Pancreas (tissue), 10 donors: ENCODE data around the gene SCARB1. TPM values are rescaled to one million over a fixed set of nuclear protein-coding genes. Genes with fewer than 3 reads are reported as not detected.
A peak's percentile ranks its signal among the peaks of the same experiment; 100 is the strongest.
"Not testable (repeated sequence)": the region's sequence is repeated elsewhere in the genome, so short reads cannot be mapped to it uniquely, and the experiment has no call there.

Experiments used
- ATAC-seq, 4 donors: fragments of 200-7000 bp; cut with Tn5 transposase; one replicate each; pipeline versions ENCODE4 v1.8.0 to v1.9.1; 2020; ENCODE audit warnings: mild to moderate bottlenecking in 4 of 4, moderate library complexity in 4 of 4
- DNase-seq, 6 donors: peaks; one replicate each; pipeline ENCODE4 v3.0.0-alpha.2; 2020
- FAIRE-seq: peaks from 2 replicates; lab custom pipeline; 2012; peaks lifted over from hg19 to GRCh38; lab: Jason Lieb, UNC
- H3K27ac ChIP-seq, 4 donors: fragments of 200-600 bp; sonication (generic); 1 replicate in 3 of 4; 2 replicates in 1 of 4; pipeline versions ENCODE4 v1.5.0 to v1.8.0; 2020
- H3K27me3 ChIP-seq, 4 donors: fragments of 200-600 bp; one replicate each; pipeline ENCODE4 v1.8.0; 2021
- H3K36me3 ChIP-seq, 3 donors: fragments of 200-600 bp; sonication (generic) in 1 of 3; one replicate each; pipeline versions ENCODE4 v1.5.0 to v1.8.0; 2020 to 2021
- H3K4me1 ChIP-seq, 3 donors: fragments of 200-600 bp; one replicate each; pipeline ENCODE4 v1.8.0; 2021
- H3K4me3 ChIP-seq, 4 donors: fragments of 200-600 bp; sonication (generic) in 2 of 4; one replicate each; pipeline versions ENCODE4 v1.5.0 to v1.8.0; 2020 to 2021
- H3K9me3 ChIP-seq, 4 donors: fragments of 200-600 bp; one replicate each; pipeline ENCODE4 v1.8.0; 2021
- CTCF ChIP-seq, 4 donors: fragments of 200-600 bp; sonication (generic) in 3 of 4; IDR thresholded peaks; one replicate each; pipeline versions ENCODE4 v1.5.0 to v1.8.0; 2021; ENCODE audit warnings: antibody characterized with exemption in 4 of 4
- WGBS, 2 donors: extraction: QIAGEN DNeasy Blood & Tissue Kit; methylation state at CpG; one replicate each; pipeline ENCODE4 v1.1.7; 2013; 5-methylcytosine and 5-hydroxymethylcytosine counted together
- intact Hi-C, 3 donors: fragments of 100-400 bp; cut with DNase I; formaldehyde crosslinking; loops; one replicate each; pipeline versions ENCODE4 v1.11.1 to v1.14.2; 2022
- polyA plus RNA-seq, 2 donors: library from polyadenylated mRNA; stranded (reverse); fragments of 200-250 nt; gene quantifications; one replicate each; pipeline ENCODE4 v1.2.3, GENCODE V29; 2013
- total RNA-seq, 6 donors: library from RNA; stranded (reverse); fragmentation: NEBNext Ultra II Directional in 4 of 6; extraction: Animal tissue kit (Norgen Biotek cat#: 25700) in 4 of 6; gene quantifications; one replicate each; pipeline versions ENCODE4 v1.2.1 to v1.2.4, GENCODE V29; 2021 to 2023
- donor health status: healthy with polysubstance abuse.
- donor health status: DM: no; HTN: no; CAD: no; lungs with moderate emphysema.
- donor health status: DM: no; HTN: no; CAD: no.
- donor health status: control.
- donor health status: control.
- donor health status: Bipolar disorder and iron deficiency.
- donor health status: DM: yes; HTN: yes; CAD: no.
- donor health status: DM: no; HTN: no; CAD: no.
- donor health status: DM: no; HTN: no; CAD: no.
- donor health status: DM: yes; HTN: yes; CAD: no.

The SCARB1 gene
- total and polyA plus RNA-seq, 8 donors, result 4.7 to 14.7 (median 9.6) TPM

- Histone ChIP-seq H3K27me3 (no peaks in the 10 kb centered on the region), H3K9me3 (no peaks in the 10 kb centered on the region), H3K36me3 (no peaks in the 10 kb centered on the region), H3K4me1 (no peaks in the 10 kb centered on the region), H3K27ac (no peak overlapping the region), H3K4me3 (no peak overlapping the region)
- no peak for TF ChIP-seq CTCF (IDR thresholded peaks at IDR 0.05)
- ATAC-seq (peak in 1 of 4 donors; percentile 43), DNase-seq (peak in 1 of 6 donors; percentile 22), FAIRE-seq (no peak)
- intact Hi-C loops, result no loop called here
- 66 to 72% methylated on average over 10 of the region's 10 CpGs for WGBS, 2 donors
These were observed 17.5 kb upstream of the SCARB1 start for GRCh38 chr12:124881123-124881522.

GRCh38 chr12:124880335-124880734 lies 16.7 kb upstream of the SCARB1 start:
- H3K27ac ChIP-seq, H3K9me3 ChIP-seq, ATAC-seq, H3K4me3 ChIP-seq, H3K4me1 ChIP-seq, FAIRE-seq, H3K27me3 ChIP-seq, intact Hi-C loops, H3K36me3 ChIP-seq, DNase-seq: not testable (repeated sequence)
- 93 to 94% methylated on average over 11 of the region's 11 CpGs for WGBS, 2 donors

GRCh38 chr12:124878795-124879516 lies 15.3 kb upstream of the SCARB1 start:
- intact Hi-C loops, result no loop called here
- Histone ChIP-seq H3K9me3 (no peaks in the 10 kb centered on the region), H3K36me3 (no peaks in the 10 kb centered on the region), H3K4me1 (no peaks in the 10 kb centered on the region), H3K27ac (no peak overlapping the region), H3K4me3 (no peak overlapping the region), H3K27me3 (no peaks in the 10 kb centered on the region)
- TF ChIP-seq CTCF (IDR thresholded peaks at IDR 0.05), result no peak
- 86 to 91% methylated on average over 18 of the region's 18 CpGs for WGBS, 2 donors
- DNase-seq (no peak), FAIRE-seq (no peak), ATAC-seq (no peak)

- no peaks in the 10 kb centered on the region for H3K9me3 ChIP-seq
- intact Hi-C loops, result no loop called here
- 85 to 86% methylated on average over 3 of the region's 3 CpGs for WGBS, 2 donors
- H3K27ac ChIP-seq, result no peak overlapping the region
- H3K27me3 ChIP-seq, result no peaks in the 10 kb centered on the region
- no peak overlapping the region for H3K4me3 ChIP-seq
- DNase-seq (no peak), ATAC-seq (no peak), FAIRE-seq (no peak)
- TF ChIP-seq CTCF (IDR thresholded peaks at IDR 0.05), result no peak
- no peaks in the 10 kb centered on the region for H3K4me1 ChIP-seq
- no peaks in the 10 kb centered on the region for H3K36me3 ChIP-seq
These were observed 13.8 kb upstream of the SCARB1 start for GRCh38 chr12:124877423-124877822.

GRCh38 chr12:124876171-124876570 lies 12.5 kb upstream of the SCARB1 start:
- intact Hi-C loops, result no loop called here
- WGBS, 2 donors, result 66 to 97% methylated on average over 2 of the region's 2 CpGs
- no peak for FAIRE-seq
- Histone ChIP-seq H3K27me3 (no peaks in the 10 kb centered on the region), H3K4me3 (no peak overlapping the region), H3K27ac (no peak overlapping the region), H3K4me1 (no peaks in the 10 kb centered on the region), H3K9me3 (no peaks in the 10 kb centered on the region), H3K36me3 (no peaks in the 10 kb centered on the region)
- DNase-seq, result no peak
- no peak for TF ChIP-seq CTCF (IDR thresholded peaks at IDR 0.05)
- no peak for ATAC-seq
